Ureter (tissue), 1 donor: ENCODE measurements around the gene FAM222B. TPM values are rescaled to one million over a fixed set of nuclear protein-coding genes. Genes with fewer than 3 reads are reported as not detected.
"Not testable (repeated sequence)": the region's sequence is repeated elsewhere in the genome, so short reads cannot be mapped to it uniquely, and the experiment has no call there.

Experiments used
- DNase-seq: peaks from one replicate; pipeline ENCODE4 v3.0.0-alpha.2; 2020; ENCODE audit warnings: low spot score
- total RNA-seq: library from RNA; stranded (reverse); gene quantifications from one replicate; pipeline ENCODE4 v1.2.4, GENCODE V29; 2023
- donor health status: DM: yes; HTN: yes; CAD: no.

FAM222B gene
- total RNA-seq, 1 donor from 2014 or later, result 28.8 TPM

DNA sequence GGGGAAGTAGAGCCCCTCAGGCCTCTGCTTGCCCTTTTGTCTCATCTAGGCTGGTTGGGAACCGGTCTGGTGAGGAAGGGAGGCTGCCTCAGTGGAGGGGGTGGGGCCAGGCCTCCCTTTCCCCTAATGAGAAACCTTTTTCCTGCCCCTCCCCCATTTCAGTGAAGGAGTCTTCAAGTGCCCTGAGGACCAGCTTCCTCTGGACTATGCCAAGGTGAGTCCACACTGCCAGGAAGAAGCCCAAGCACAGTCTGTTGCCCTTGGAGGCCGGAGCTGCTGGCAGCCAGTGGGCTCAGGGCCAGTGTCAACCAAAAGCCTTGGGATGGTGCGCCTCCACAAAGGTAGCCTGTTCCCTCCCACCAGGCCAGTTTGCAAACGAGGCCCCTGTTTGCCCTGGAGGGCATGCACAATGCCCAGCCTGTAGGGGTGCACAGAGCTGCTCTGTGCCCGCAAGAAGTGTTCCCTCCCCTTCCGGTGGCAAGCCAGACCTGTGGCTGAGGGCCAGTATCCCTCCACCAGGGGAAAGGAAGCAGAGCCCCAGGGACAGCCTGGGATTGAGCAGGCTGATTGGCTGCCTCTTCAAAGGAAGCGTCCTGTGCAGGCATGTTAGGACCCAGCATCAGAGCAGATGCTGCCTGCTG, 95.4 kb downstream of the FAM222B start:
- peak; percentile 85 for DNase-seq

DNA sequence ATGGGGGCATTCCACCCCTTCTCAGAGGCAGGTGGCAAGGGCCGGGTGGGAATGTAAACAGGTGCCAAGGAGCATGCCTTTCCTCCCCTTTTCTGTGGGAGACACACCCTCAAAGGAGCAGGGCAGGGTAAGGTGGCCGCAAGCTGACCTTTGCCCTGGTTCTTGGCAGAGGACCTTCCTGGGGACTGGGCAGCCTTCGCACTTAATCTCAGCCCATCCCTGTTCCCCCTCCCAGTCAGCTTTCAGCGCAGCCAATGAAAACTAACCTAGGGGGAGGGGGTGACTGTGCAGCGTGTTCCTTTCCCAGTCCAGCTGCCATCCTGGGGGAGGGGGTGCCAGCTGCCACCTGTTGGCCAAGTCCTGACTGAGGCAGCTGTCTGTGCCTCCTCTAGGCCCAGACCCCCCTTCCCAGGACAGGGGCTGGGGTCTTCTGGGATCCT, 96.0 kb downstream of the FAM222B start:
- peak; percentile 69 for DNase-seq

DNA sequence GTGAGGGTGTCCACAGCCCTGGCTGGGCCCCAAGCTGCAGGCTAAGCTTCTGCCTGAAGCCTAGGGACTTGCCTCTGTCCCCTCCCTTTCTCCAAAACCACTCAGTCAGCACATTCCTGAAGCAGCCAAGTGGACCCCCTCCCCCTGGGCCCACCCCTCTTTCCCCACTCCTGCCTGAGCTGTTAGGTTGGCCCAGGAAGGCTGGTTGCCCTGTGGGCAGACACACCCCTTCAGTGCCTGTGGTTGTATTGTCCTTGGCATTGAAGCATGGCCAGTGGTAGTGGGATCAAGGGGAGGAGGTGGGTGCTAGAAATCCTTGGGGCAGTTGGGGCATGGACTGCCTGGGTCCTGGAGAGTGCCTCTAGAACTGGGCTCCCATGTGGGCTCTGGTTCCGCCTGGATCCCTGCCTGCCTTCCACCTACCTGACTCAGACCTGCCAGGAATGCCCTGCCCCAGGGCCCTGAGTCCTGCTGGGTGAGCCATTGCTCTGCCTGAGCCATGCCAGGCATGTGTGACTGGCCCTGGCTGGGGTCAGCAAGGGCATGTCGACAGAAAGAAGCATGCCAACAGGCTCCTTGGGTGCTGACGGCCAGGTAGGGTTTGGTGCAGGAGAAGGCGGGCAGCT, 96.7 kb downstream of the FAM222B start:
- no peak for DNase-seq

DNA sequence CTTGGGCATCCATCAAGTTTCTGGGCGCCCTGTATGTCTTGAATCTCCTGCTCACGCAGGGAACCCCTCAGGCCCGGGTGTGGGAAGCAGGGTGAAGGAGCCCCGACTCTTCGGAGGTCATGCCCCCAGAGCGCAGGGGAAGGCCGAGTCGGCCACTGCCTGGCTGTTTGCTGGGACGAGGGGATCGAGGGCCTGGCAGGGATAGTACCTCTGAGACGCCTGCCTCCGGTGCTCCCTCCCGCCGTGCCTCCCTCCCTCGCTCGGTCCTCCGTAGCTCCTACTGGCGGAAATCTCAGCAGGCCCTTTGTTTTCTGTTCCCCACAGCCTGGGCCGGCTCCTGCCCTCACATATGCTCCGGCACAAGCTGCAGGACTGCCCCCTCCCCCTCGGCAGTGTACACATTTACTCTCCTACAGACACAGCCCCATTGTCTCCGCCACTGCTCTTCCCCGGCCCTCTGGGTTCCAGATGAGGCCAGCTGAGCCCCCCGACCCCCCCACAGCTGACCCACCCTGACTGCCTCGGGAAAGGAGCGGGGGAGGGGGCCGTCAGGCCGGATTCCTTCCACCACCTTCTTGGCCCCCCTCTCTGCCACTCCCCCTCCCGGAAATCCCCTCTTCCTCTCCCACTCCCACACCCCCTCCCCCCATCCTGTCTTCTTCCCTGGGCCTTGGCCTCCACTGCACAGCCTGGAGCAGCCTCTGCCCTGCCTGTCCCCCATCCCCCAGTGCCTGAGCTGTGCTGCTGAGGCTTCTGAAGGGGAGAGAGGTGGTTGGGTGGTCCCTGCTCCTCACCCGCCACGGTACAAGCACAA, 97.4 kb downstream of the FAM222B start:
- no peak for DNase-seq

DNA sequence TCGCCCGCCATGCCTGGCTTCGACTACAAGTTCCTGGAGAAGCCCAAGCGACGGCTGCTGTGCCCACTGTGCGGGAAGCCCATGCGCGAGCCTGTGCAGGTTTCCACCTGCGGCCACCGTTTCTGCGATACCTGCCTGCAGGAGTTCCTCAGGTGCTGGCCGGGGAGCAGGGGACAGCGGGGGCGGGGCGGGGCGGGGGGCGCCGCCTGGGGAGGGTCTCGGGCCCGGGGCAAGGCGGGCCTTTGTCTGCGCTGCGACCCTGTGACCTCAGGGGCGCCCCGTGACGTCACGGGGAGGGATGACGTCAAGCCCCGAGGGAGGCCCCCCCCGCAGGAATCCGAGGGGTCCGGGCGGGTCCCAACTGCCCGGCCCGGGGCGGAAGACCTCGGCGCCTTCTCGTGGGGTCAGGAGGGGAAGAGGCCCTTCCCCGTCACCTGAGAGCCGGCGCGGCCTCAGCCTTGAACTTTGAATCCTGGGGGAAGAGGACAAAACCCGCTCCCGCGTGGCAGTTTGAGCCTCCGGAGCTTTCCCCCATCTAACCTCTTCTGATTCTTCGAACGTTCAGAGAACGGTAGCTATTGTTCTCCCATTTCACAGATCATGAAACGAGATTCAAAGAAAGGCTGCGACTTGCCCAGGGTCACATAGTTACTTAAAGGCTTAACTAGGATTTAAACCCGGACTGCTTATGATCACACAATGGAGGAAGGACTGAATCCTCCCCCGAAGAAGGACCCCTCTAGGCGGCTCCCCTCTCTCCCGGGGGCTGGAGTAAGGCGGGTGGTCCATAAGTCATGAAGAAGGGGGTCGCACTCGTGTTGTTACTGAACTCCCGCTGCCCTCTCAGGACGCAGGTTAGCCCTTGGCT, 98.3 kb downstream of the FAM222B start:
- DNase-seq, result no peak

DNA sequence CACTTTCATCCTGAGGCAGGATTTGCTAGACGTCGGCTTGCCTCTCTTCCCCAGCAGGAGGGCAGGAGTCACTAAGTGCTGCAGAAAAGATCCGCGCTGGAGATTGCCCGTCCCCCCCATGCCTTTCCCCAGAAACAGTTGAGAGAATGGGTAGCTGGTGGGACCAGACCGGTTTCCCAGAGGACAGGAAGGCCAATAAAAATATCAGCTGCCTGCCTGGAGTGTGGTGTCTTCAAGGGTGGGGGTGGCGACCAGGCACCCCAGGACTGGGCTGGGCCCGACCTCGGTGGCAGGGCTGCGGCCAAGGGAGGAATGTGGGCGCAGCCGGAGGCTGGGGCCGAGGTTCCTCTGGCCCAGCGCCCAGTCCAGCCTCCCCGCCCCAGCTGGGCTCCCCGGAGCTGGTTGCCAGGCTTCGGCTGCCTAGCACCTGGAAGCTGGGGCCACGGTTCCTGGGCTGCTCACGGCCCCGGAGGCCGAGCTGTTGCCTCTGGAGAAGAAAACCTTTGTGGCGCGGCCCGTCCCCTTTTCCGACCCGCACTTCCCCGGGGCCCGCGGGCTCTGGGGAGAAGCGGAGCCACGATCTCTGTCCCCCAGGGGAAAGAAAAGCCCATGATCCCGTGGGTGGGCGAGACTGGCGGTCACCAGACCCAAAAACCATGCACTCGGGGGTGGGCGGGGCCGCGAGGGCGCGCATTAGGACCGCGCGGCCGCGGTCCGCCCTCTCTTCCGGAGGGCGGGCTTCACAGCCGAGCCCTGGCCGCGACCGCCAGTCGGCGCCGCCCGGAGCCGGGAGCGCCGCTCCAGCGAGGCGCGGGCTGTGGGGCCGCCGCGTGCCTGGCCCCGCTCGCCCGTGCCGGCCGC, 99.1 kb downstream of the FAM222B start, which contains the start of gene TRAF4:
Gene TRAF4 (plus strand): TSS at position 769 of the 861 bp plus-strand sequence. CDS start 102 bp downstream, outside the sequence.
- peak; percentile 80 for DNase-seq

DNA sequence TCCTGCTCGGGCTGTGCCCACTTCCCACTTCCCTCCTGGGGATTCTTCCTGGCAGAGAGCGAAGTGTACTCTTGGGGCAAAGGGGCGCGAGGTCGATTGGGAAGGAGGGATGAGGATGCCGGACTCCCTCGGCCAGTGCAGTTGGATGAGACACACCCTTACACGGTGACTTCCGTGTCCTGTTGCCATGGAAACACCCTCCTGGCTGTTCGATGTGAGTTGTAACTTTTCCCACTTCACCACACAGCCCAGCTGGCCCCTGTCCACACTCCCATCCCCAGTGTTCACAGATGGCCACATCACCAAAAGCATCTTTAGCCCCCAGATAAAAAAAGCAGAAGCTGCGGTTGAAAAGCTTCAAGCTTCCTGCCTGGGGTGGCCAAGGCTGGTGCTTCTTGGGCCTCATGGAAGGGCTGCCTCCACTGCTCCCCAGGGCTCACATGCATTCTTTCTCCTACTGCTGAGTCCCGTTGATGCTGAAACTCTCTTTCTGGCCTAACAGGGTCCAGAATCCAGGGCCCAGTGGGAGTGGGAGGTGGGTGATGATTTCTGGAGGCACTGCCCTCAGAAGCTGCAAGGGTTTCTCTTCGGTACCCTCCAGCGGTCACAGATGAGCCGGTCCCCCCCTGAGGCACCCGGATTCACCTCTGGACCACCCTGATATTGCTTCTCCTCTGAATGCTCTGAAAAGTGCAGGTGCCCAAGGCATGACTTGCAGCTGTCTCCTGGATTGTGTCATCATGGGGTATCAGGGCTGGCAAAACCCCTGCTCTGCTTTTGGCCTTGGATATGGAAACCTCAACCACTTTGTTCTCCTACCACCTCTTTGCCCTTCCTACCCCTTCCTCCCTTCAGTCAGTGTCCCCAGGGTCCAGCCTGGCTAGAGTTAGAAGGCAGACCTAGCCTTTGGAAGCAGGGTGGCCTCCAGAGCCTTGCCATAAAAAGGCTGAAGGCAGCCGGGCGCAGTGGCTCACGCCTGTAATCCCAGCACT, 100.9 kb downstream of the FAM222B start:
- DNase-seq, result no peak

DNA sequence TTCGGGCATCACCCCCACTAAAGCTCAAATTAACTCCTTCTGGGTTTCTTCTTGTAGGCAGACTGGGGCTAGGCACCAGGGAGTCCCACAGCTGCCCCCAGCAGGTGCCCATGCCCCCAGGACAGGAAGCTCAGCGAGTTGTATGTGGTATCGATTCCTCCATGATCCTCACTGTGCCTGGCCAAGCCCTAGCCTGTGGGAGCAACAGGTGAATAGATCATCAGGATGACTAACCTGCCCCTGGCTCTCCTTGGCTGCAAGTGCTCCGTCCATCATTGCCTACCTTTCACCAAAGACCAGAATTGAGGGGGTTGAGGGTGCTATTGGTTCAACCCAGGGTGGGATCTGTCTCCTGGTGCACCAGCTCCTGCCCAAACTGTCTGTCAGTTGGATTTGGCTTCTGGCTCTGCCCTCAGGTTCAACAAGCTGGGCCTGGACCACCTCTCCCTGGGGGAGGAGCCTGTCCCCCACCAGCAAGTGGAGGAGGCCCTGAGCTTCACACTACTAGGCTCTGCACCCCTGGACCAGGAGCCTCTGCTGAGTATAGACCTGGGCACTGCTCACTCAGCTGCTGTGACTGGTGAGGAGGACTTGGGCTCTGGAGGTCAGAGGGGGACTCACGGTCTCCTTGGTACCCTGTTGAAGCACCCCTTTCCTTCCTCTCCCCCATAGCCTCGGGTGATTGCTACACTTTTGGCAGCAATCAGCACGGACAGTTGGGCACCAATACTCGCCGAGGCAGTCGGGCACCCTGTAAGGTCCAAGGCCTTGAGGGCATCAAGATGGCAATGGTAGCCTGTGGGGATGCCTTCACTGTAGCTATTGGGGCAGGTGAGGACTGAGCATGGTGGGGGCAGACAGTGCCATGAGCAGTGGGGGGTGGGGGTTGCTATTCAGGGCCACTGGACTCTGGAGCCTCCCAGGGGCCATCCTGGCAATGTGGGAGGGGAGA, 101.9 kb downstream of the FAM222B start:
- DNase-seq, result no peak

DNA sequence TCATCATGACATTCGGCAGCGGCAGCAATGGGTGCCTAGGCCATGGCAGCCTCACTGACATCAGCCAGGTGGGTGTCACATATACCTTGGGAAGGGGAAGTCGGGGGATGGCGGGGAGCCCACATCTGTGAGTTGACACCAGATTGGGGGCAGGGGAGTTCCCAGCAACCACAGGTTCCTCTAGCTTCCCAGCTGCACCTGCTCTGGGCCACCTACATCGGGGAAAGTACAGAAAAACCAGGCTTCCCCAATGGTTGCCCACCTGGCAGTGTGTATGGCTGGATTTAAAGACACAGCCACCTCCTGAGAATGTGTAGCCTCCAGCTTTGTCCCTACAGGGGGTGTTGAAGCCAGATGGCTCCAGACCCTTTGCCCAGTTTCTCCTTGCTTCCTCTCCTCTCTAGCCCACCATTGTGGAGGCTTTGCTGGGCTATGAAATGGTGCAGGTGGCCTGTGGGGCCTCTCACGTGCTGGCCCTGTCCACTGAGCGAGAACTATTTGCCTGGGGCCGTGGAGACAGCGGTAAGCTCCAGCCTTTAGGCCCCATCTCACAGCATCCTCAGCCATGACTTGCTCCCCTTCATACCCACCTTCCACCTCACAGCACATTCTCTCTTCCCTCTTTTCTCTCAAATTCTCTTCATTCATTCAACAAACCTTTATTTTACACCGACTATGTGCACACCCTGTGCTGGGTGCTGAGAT, 103.8 kb downstream of the FAM222B start:
- DNase-seq, result no peak

DNA sequence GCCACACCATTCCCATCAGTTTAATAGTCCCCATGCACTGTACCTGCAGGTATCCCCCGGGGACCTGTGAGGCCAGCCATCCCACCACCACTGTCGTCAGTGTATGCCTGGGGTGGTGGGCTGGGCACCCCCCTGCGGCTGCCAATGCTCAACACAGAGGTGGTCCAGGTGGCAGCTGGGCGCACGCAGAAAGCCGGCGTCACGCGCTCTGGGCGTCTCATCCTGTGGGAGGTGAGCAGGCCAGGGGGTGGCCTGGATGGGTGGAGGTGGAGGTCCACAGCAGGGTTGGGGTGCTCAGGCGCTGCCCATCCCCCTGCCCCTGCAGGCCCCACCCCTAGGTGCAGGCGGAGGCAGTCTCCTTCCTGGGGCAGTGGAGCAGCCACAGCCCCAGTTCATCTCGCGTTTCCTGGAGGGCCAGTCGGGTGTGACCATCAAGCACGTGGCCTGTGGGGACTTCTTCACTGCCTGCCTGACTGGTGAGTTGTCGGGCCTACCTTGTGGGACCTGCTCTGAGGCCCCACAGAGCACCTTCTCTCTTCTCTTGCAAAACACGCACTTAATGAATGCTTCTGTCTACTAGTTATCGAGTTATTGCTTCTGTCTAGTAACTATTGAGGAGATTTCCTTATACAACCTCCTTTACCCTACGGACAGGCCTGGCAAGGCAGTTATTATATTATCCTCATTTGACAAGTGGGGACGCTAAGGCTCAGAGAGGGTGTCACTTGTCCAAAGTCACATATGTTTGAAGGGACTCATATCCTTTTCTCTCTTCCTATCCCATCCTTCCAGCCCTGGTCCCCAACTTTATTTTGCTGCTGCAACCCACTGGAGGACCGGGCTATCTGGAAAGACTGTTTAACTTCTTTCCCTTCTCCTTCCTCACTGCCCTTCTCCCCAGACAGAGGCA, 104.6 kb downstream of the FAM222B start:
- DNase-seq, result peak; percentile 83

DNA sequence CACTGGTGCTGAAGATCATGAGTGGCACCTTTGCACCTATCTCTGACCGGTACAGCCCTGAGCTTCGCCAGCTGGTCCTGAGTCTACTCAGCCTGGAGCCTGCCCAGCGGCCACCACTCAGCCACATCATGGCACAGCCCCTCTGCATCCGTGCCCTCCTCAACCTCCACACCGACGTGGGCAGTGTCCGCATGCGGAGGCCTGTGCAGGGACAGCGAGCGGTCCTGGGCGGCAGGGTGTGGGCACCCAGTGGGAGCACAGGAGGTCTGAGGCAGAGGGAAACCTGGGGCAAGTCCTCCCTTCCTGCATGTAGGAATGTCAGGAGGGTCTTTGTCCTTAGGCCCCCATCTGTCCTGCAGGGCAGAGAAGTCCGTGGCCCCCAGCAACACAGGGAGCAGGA, 105.3 kb downstream of the FAM222B start:
- DNase-seq, result no peak

DNA sequence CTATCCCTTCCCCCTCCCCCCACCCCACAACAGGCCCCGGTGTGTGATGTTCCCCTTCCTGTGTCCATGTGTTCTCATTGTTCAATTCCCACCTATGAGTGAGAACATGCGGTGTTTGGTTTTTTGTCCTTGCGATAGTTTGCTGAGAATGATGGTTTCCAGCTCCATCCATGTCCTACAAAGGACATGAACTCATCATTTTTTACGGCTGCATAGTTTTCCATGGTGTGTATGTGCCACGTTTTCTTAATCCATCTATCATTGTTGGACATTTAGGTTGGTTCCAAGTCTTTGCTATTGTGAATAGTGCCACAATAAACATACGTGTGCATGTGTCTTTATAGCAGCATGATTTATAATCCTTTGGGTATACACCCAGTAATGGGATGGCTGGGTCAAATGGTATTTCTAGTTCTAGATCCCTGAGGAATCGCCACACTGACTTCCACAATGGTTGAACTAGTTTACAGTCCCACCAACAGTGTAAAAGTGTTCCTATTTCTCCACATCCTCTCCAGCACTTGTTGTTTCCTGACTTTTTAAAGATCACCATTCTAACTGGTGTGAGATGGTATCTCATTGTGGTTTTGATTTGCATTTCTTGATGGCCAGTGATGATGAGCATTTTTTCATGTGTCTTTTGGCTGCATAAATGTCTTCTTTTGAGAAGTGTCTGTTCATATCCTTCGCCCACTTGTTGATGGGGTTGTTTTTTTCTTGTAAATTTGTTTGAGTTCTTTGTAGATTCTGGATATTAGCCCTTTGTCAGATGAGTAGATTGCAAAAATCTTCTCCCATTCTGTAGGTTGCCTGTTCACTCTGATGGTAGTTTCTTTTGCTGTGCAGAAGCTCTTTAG, 106.4 kb downstream of the FAM222B start:
- not testable (repeated sequence) for DNase-seq

DNA sequence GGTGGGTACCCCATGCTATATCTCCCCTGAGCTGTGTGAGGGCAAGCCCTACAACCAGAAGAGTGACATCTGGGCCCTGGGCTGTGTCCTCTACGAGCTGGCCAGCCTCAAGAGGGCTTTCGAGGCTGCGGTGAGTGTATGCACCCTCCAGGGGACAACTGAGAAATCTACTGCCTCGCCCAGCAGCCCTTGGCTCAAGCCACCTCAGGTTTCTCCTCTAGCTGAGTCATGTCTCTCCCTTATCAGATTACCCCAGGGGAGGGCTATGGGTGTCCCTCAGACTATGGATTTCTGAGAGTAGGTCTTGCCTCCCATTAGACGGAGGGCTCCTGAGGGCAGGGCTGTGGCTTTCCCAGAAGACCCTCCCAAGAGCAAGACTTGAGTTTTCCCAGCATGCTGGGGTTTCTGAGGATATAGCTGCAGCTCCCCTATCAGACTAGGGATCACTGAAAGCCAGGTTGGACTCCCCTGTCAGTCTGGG, 107.3 kb downstream of the FAM222B start:
- no peak for DNase-seq

DNA sequence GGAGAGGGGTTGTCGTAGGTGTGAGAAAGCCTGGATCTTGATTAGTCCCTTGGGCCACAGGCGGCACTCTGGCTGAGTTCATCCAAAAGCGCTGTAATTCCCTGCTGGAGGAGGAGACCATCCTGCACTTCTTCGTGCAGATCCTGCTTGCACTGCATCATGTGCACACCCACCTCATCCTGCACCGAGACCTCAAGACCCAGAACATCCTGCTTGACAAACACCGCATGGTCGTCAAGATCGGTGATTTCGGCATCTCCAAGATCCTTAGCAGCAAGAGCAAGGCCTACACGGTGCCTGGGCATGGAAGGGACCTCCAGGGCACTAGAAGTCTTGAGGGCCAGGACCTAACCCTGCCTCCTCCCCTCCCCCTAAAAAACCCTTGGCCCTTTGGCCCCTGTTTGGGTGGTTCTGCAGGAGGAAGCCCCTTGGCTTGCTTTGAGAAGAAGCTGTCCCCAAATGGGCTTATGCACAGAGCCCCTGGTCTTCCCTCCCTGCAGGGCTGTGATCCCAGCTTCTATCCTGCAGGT, 107.8 kb downstream of the FAM222B start:
- DNase-seq, result no peak

DNA sequence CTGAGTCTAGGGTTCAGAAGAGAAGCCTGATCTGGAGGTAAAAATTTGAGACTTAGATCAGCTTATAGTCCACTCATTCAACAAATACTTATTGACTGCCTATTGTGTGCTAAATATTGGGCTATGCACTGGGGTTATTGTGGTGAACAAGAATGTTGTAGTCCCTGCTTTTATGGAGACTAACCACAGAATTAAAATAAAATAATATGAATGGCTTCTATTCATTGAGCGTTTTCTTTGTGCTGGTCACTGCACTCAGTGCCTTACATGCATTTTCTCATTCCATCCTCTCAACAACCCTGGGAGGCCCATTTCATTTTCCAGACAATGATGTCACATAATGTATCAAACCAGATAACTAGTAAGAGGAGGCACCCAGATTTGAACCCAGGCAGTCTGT, 109.2 kb downstream of the FAM222B start:
- DNase-seq, result no peak
